ENCODE measurements around the gene KRIT1. TPM values are rescaled to one million over a fixed set of nuclear protein-coding genes. Genes with fewer than 3 reads are reported as not detected.

KRIT1 gene
- total RNA-seq (38.2 TPM), polyA plus RNA-seq (ENCODE audit: insufficient read depth in 1 of 8, insufficient read length in 8 of 8, low replicate concordance in 1 of 8) (10 to 100 TPM; 21.5 to 34.4 (median 26.4) TPM)
- long read RNA-seq, donor 1, partial matches to known transcripts, result 6 of 6 reads
- long read RNA-seq, donor 1, other reads (novel, unspliced or antisense), result 0 of 6 reads
- long read RNA-seq, donor 2, result 0 reads
- long read RNA-seq, donor 3, partial matches to known transcripts, result 19 of 22 reads
- long read RNA-seq, donor 3, other reads (novel, unspliced or antisense), result 0 of 22 reads
- long read RNA-seq, donor 4, partial matches to known transcripts, result 0 of 4 reads
- long read RNA-seq, donor 4, other reads (novel, unspliced or antisense), result 0 of 4 reads
- long read RNA-seq, donor 5, partial matches to known transcripts, result 39 of 42 reads
- long read RNA-seq, donor 5, other reads (novel, unspliced or antisense), result 0 of 42 reads
- long read RNA-seq, donor 6, partial matches to known transcripts, result 20 of 23 reads
- long read RNA-seq, donor 6, other reads (novel, unspliced or antisense), result 0 of 23 reads
- long read RNA-seq, donor 7, partial matches to known transcripts, result 7 of 10 reads
- long read RNA-seq, donor 7, other reads (novel, unspliced or antisense), result 0 of 10 reads
- long read RNA-seq, donor 8, result 0 reads
- long read RNA-seq, donor 9, partial matches to known transcripts, result 0 of 1 reads
- long read RNA-seq, donor 9, other reads (novel, unspliced or antisense), result 0 of 1 reads
- long read RNA-seq, donor 10, partial matches to known transcripts, result 29 of 32 reads
- long read RNA-seq, donor 10, other reads (novel, unspliced or antisense), result 0 of 32 reads
- long read RNA-seq, donor 11, partial matches to known transcripts, result 12 of 14 reads
- long read RNA-seq, donor 11, other reads (novel, unspliced or antisense), result 0 of 14 reads

GRCh38 chr7:92245487-92246359 lies at the start of gene KRIT1, which contains the start of gene ANKIB1:
Gene KRIT1 (minus strand): TSS chr7:92245914. CDS start chr7:92242135, 3,779 bp downstream.
Gene ANKIB1 (plus strand): TSS chr7:92245974. CDS start chr7:92294979, 49,005 bp downstream.
- WGBS (ENCODE audit: insufficient coverage), result 0% methylated on average over 53 of the region's 71 CpGs
- H3K4me1 ChIP-seq (ENCODE audit: control insufficient read depth, insufficient read depth, low read length), result peaks cover 5% of the 10 kb centered on the region

DNA sequence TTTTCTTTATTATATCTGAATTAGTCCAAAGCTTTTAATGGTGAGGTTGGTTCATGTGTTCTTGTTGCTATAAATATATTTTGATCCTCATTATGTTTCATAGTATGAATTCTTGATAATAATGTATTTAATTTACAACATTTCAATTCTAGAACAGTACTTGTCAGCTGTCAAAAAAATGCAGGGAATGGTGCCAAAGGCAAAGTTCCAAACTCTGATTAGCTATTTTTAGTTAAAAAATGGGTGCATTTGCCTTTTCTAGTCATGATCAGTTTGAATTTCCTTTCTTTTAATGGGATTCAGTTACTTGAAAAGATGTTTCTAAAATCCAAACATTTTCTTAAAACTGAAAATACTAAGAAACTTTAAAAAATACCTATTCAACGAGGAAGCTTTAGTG lies 49.7 kb upstream of the KRIT1 start:
- Histone ChIP-seq H3K27ac (ENCODE audit: low read length) (no peak overlapping the region), H3K9me3 (replicated peaks; ENCODE audit: control insufficient read depth, low read depth, low read length) (no peaks in the 10 kb centered on the region), H3K4me1 (ENCODE audit: control insufficient read depth, insufficient read depth, low read length) (no peaks in the 10 kb centered on the region), H3K36me3 (ENCODE audit: control insufficient read depth, insufficient read depth, low read length) (no peaks in the 10 kb centered on the region), H3K27me3 (ENCODE audit: control insufficient read depth, insufficient read depth, low read length) (no peaks in the 10 kb centered on the region), H3K4me3 (ENCODE audit: low read length) (no peak overlapping the region)
- DNase-seq, result no peak
- no CpG with 5 or more reads among the region's 1 CpG for WGBS (ENCODE audit: insufficient coverage)

More at GRCh38 chr7:92245487-92246359, at the start of gene KRIT1, which contains the start of gene ANKIB1:
- DNase-seq, result peak; percentile 94
- Histone ChIP-seq H3K36me3 (ENCODE audit: control insufficient read depth, insufficient read depth, low read length) (peaks cover 2% of the 10 kb centered on the region), H3K27me3 (ENCODE audit: control insufficient read depth, insufficient read depth, low read length) (no peaks in the 10 kb centered on the region), H3K27ac (ENCODE audit: low read length) (peak within 1 kb of the TSS; percentile 91), H3K4me3 (ENCODE audit: low read length) (peak within 1 kb of the TSS; percentile 71), H3K9me3 (replicated peaks; ENCODE audit: control insufficient read depth, low read depth, low read length) (no peaks in the 10 kb centered on the region)

DNA sequence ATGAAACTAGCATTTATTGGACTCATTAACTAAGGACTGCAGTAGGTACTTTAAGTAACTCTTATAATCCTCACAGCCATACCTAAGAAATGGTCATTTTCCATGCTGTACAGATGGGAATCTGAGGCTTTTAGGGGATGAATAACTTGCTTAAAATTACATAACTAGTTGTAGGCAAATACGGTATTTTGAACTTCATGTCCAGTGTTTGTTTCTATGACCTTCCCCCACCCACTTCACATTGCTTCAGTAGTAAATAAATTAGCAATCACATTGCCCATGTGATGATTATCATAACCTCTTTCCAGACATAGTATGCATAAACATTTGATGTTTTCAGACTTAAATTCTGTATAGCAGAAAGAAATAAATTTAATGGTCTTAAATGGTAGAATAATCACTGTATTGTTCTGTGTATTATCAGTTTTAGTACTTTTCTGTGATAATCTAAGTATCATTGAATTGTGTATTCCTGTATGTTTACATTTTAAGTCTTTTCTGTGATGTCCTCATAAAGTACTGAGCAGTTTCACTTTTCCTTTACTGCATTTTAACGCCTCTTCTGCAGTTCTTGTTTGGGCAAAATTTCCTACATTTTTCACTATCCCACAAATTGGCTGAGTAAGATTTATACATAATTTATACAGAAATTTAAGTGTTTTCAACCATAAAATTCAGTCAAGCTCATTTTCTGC lies 48.3 kb upstream of the KRIT1 start:
- Histone ChIP-seq H3K4me1 (ENCODE audit: control insufficient read depth, insufficient read depth, low read length) (no peaks in the 10 kb centered on the region), H3K27me3 (ENCODE audit: control insufficient read depth, insufficient read depth, low read length) (no peaks in the 10 kb centered on the region), H3K9me3 (replicated peaks; ENCODE audit: control insufficient read depth, low read depth, low read length) (no peaks in the 10 kb centered on the region), H3K27ac (ENCODE audit: low read length) (no peak overlapping the region), H3K4me3 (ENCODE audit: low read length) (no peak overlapping the region), H3K36me3 (ENCODE audit: control insufficient read depth, insufficient read depth, low read length) (no peaks in the 10 kb centered on the region)
- DNase-seq, result no peak
- WGBS (ENCODE audit: insufficient coverage), result no CpG with 5 or more reads among the region's 2 CpGs

DNA sequence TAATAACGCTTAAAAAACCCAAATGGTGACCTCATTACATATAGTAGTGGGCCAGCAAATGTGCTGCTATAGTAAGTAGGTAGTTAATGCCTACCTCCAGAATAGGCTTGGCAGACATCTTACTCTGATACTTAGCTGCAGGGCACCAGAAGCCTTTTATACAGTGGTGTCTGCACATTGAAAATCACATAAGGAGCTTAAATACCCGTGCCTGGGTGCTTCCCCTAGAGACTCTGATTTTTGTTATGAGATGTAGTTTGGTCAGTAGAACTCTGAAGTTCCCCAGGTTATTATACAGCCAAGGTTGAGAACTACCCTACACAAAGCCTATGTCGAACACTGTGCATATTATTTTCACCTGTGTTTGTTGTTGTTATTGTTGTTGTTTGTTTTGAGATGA lies 47.3 kb upstream of the KRIT1 start:
- WGBS (ENCODE audit: insufficient coverage), result no CpG with 5 or more reads among the region's 3 CpGs
- Histone ChIP-seq H3K27me3 (ENCODE audit: control insufficient read depth, insufficient read depth, low read length) (no peaks in the 10 kb centered on the region), H3K4me1 (ENCODE audit: control insufficient read depth, insufficient read depth, low read length) (no peaks in the 10 kb centered on the region), H3K36me3 (ENCODE audit: control insufficient read depth, insufficient read depth, low read length) (no peaks in the 10 kb centered on the region), H3K27ac (ENCODE audit: low read length) (no peak overlapping the region), H3K4me3 (ENCODE audit: low read length) (no peak overlapping the region), H3K9me3 (replicated peaks; ENCODE audit: control insufficient read depth, low read depth, low read length) (no peaks in the 10 kb centered on the region)
- DNase-seq, result no peak

DNA sequence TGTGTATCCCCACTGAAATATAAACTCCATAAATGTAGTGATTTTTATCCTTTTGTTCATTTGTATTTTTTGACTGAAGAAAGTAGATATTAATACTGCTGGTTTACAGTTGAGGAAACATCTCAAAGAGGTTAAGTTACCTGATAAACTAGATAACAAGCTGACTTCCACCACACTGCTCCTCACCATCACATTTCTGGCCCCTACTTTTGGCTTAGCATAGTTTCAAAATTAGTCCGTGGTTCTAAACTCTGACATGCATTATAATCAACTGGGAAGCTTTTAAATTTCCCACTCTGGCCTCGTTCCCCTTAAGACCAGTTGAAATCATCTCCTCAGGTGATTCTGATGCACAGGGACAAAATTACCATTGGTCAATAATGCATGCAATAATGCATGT lies 43.6 kb upstream of the KRIT1 start:
- WGBS (ENCODE audit: insufficient coverage), result 86% methylated on average over 1 of the region's 2 CpGs
- Histone ChIP-seq H3K27ac (ENCODE audit: low read length) (no peak overlapping the region), H3K9me3 (replicated peaks; ENCODE audit: control insufficient read depth, low read depth, low read length) (no peaks in the 10 kb centered on the region), H3K4me1 (ENCODE audit: control insufficient read depth, insufficient read depth, low read length) (no peaks in the 10 kb centered on the region), H3K36me3 (ENCODE audit: control insufficient read depth, insufficient read depth, low read length) (no peaks in the 10 kb centered on the region), H3K27me3 (ENCODE audit: control insufficient read depth, insufficient read depth, low read length) (no peaks in the 10 kb centered on the region), H3K4me3 (ENCODE audit: low read length) (no peak overlapping the region)
- no peak for DNase-seq

GRCh38 chr7:92282930-92283329 lies 37.2 kb upstream of the KRIT1 start:
- Histone ChIP-seq H3K9me3 (replicated peaks; ENCODE audit: control insufficient read depth, low read depth, low read length) (peaks cover 6% of the 10 kb centered on the region), H3K27ac (ENCODE audit: low read length) (no peak overlapping the region), H3K4me1 (ENCODE audit: control insufficient read depth, insufficient read depth, low read length) (peaks cover 2% of the 10 kb centered on the region), H3K27me3 (ENCODE audit: control insufficient read depth, insufficient read depth, low read length) (no peaks in the 10 kb centered on the region), H3K36me3 (ENCODE audit: control insufficient read depth, insufficient read depth, low read length) (no peaks in the 10 kb centered on the region), H3K4me3 (ENCODE audit: low read length) (no peak overlapping the region)
- peak; percentile 16 for DNase-seq
- no CpG with 5 or more reads among the region's 1 CpG for WGBS (ENCODE audit: insufficient coverage)

DNA sequence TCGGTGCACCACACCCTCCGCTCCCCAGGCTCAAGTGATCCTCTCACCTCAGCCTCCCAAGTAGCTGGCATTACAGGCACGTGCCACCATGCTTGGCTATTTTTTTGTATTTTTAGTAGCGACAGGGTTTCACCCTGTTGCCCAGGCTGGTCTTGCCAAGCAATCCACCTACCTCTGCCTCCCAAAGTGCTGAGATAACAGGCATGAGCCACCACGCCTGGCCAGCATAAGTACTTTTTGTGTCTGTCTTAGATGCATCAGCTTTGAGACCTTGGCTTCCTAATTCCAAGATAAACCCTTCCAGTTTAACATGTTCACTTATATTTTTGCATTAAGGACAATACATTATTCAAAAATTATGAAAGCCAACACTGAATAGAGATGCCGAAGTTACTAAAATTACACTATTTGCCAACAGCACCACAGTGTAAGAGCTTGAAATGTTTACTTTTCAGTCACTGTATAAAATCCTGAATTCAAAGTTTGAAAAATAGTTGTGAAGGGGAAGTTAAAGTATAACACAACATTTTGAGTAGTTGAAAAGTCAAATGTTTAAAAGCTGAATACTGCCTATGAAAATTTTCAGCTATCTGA lies 36.6 kb upstream of the KRIT1 start:
- WGBS (ENCODE audit: insufficient coverage), result 91% methylated on average over 4 of the region's 6 CpGs
- Histone ChIP-seq H3K27ac (ENCODE audit: low read length) (no peak overlapping the region), H3K27me3 (ENCODE audit: control insufficient read depth, insufficient read depth, low read length) (no peaks in the 10 kb centered on the region), H3K36me3 (ENCODE audit: control insufficient read depth, insufficient read depth, low read length) (no peaks in the 10 kb centered on the region), H3K4me1 (ENCODE audit: control insufficient read depth, insufficient read depth, low read length) (peaks cover 2% of the 10 kb centered on the region), H3K4me3 (ENCODE audit: low read length) (no peak overlapping the region), H3K9me3 (replicated peaks; ENCODE audit: control insufficient read depth, low read depth, low read length) (peaks cover 6% of the 10 kb centered on the region)
- no peak for DNase-seq

DNA sequence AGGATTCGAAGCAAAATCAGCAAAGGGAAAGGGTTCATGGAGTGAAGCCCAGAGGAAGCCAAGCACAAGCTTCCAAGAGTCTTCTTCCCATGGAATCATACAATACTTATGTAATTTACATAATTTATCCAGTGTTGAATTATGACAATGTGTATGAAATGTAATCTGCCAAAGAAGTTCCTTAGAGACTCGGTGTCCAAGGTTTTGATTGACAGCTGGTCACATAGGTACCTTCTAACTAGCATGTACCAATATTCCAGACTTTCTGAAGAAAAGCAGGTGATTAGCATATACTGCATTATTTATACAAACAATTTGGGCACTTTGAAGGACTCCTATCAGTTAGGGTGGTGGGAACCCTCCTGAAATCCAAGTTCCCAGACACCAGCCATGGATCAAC lies 35.3 kb upstream of the KRIT1 start:
- peaks cover 2% of the 10 kb centered on the region for H3K4me1 ChIP-seq (ENCODE audit: control insufficient read depth, insufficient read depth, low read length)
- WGBS (ENCODE audit: insufficient coverage), result no CpG with 5 or more reads among the region's 2 CpGs
- no peak overlapping the region for H3K27ac ChIP-seq (ENCODE audit: low read length)
- peaks cover 6% of the 10 kb centered on the region for H3K9me3 ChIP-seq (replicated peaks; ENCODE audit: control insufficient read depth, low read depth, low read length)
- H3K27me3 ChIP-seq (ENCODE audit: control insufficient read depth, insufficient read depth, low read length), result no peaks in the 10 kb centered on the region
- no peak overlapping the region for H3K4me3 ChIP-seq (ENCODE audit: low read length)
- no peak for DNase-seq
- no peaks in the 10 kb centered on the region for H3K36me3 ChIP-seq (ENCODE audit: control insufficient read depth, insufficient read depth, low read length)
